UCSD-AML1 (cell line): ENCODE data around the gene WDR37.

Source experiments
- DNase-seq: peaks from one replicate; lab custom pipeline; 2025; ENCODE audit not compliant: unreplicated experiment; lab: John Stamatoyannopoulos, UW

WDR37 gene

GRCh38 chr10:1068380-1069361 is 12.5 kb downstream of the WDR37 start:
- no peak for DNase-seq

- no peak for DNase-seq
Measured at GRCh38 chr10:1070919-1071318, 14.7 kb downstream of the WDR37 start.

- DNase-seq = no peak
Measured at GRCh38 chr10:1074052-1074747, 18.0 kb downstream of the WDR37 start.

GRCh38 chr10:1074748-1075308 is 18.6 kb downstream of the WDR37 start:
- DNase-seq = no peak

- DNase-seq = no peak
Measured at GRCh38 chr10:1078668-1079067, 22.5 kb downstream of the WDR37 start.

- DNase-seq = no peak
Measured at GRCh38 chr10:1083581-1083980, 27.4 kb downstream of the WDR37 start.

- no peak for DNase-seq
Measured at GRCh38 chr10:1084011-1084950, 28.1 kb downstream of the WDR37 start.

- DNase-seq = no peak
Measured at GRCh38 chr10:1085258-1085657, 29.1 kb downstream of the WDR37 start.

GRCh38 chr10:1086787-1087186 is 30.6 kb downstream of the WDR37 start:
- no peak for DNase-seq

GRCh38 chr10:1089017-1089689 is 33.0 kb downstream of the WDR37 start:
- DNase-seq = no peak

- no peak for DNase-seq
Measured at GRCh38 chr10:1090696-1091095, 34.5 kb downstream of the WDR37 start.

- no peak for DNase-seq
Measured at GRCh38 chr10:1093696-1094095, 37.5 kb downstream of the WDR37 start.

- DNase-seq = no peak
Measured at GRCh38 chr10:1094112-1095057, 38.2 kb downstream of the WDR37 start.

GRCh38 chr10:1095498-1095897 is 39.3 kb downstream of the WDR37 start:
- no peak for DNase-seq

GRCh38 chr10:1096287-1096889 is 40.2 kb downstream of the WDR37 start:
- DNase-seq = no peak

- no peak for DNase-seq
Measured at GRCh38 chr10:1097436-1097835, 41.3 kb downstream of the WDR37 start.

- DNase-seq = no peak
Measured at GRCh38 chr10:1100143-1100542, 44.0 kb downstream of the WDR37 start.

GRCh38 chr10:1100691-1101368 is 44.6 kb downstream of the WDR37 start:
- no peak for DNase-seq
